Activated CD4-positive, alpha-beta T cell treated with anti-CD3 and anti-CD28 coated beads, Interleukin-2, amount 50 U/mL, for 16 hours (primary cell): Measurements from ENCODE around the gene IGLL1.
"Not testable (repeated sequence)": the region's sequence is repeated elsewhere in the genome, so short reads cannot be mapped to it uniquely, and the experiment has no call there.

ENCODE experiments used
- DNase-seq: peaks from one replicate; pipeline ENCODE4 v3.0.0-alpha.2; 2020

IGLL1 gene

GRCh38 chr22:23579870-23580575, at the start of gene IGLL1:
Gene IGLL1, minus strand, starts transcription at chr22:23580290. Its CDS starts 100 bp downstream, at chr22:23580190.
- no peak for DNase-seq

- not testable (repeated sequence) for DNase-seq
Observed at GRCh38 chr22:23628056-23628743, 48.1 kb upstream of the IGLL1 start.

- peak; percentile 61 for DNase-seq
Observed at GRCh38 chr22:23627401-23628055, 47.4 kb upstream of the IGLL1 start.

- no peak for DNase-seq
Observed at GRCh38 chr22:23626286-23626975, 46.3 kb upstream of the IGLL1 start.

GRCh38 chr22:23622634-23623033, 42.5 kb upstream of the IGLL1 start:
- no peak for DNase-seq

GRCh38 chr22:23621916-23622315, 41.8 kb upstream of the IGLL1 start:
- not testable (repeated sequence) for DNase-seq

GRCh38 chr22:23621082-23621780, 41.1 kb upstream of the IGLL1 start:
- DNase-seq: no peak

- no peak for DNase-seq
Observed at GRCh38 chr22:23613193-23613972, 33.3 kb upstream of the IGLL1 start.

- peak; percentile 35 for DNase-seq
Observed at GRCh38 chr22:23609983-23610781, 30.1 kb upstream of the IGLL1 start.

GRCh38 chr22:23608583-23608982, 28.5 kb upstream of the IGLL1 start:
- DNase-seq: no peak

- DNase-seq: no peak
Observed at GRCh38 chr22:23606204-23607131, 26.4 kb upstream of the IGLL1 start.

GRCh38 chr22:23604939-23605712, 25.0 kb upstream of the IGLL1 start:
- no peak for DNase-seq

- DNase-seq: no peak
Observed at GRCh38 chr22:23603266-23603665, 23.2 kb upstream of the IGLL1 start.

GRCh38 chr22:23598805-23599518, 18.9 kb upstream of the IGLL1 start:
- no peak for DNase-seq

GRCh38 chr22:23597576-23598268, 17.6 kb upstream of the IGLL1 start:
- DNase-seq: not testable (repeated sequence)

- not testable (repeated sequence) for DNase-seq
Observed at GRCh38 chr22:23595904-23596303, 15.8 kb upstream of the IGLL1 start.

- DNase-seq: no peak
Observed at GRCh38 chr22:23591846-23592245, 11.8 kb upstream of the IGLL1 start.
